ENCODE results near the gene PFKL.

The PFKL gene

DNA sequence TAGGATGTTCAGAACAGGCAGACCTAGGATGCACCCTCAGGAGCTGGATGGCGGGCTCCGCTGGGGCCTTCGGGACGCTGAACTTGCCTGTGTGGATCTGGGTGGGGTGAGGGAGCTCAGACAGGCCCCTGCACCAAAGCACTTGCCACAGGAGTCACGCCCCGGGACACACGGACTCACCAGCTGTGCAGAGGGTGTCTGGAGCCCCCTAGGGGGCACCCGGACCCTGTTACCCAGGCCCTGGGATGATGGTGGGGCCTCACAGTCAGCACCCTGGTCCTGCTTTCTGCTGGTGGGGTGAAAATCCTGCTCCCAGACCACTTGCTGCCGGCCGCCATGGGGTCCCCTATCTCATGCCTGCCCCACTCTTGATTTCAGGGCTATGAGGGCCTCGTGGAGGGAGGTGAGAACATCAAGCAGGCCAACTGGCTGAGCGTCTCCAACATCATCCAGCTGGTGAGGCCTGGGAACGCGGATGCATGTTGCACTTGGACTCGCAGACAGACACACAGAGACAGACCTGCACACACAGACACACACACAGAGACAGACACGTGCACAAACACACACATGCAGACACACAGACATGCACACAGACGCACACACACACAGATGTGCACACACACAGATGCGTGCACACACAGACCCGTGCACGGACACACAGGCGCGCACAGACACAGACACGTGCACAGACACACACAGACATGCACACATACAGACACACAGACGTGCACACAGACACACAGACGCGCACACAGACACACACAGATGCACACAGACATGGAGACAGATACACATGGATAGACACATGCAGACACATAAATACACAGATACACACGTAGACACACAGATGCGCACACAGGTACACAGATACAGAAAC, 11.0 kb downstream of the PFKL start:
- Histone ChIP-seq H3K9ac (ENCODE audit: low read depth, low read length) (no peak overlapping the region), H3K27me3 (ENCODE audit: insufficient read depth, low read length) (no peaks in the 10 kb centered on the region), H3K4me1 (ENCODE audit: insufficient read depth, low read length) (no peaks in the 10 kb centered on the region), H3K4me3 (ENCODE audit: low read length) (no peak overlapping the region), H3K36me3 (ENCODE audit: insufficient read depth, low read depth, low read length) (peaks cover 16% of the 10 kb centered on the region), H3K27ac (ENCODE audit: low read length) (no peak overlapping the region), H3K9me3 (ENCODE audit: insufficient read depth, low read depth, low read length) (no peaks in the 10 kb centered on the region)

DNA sequence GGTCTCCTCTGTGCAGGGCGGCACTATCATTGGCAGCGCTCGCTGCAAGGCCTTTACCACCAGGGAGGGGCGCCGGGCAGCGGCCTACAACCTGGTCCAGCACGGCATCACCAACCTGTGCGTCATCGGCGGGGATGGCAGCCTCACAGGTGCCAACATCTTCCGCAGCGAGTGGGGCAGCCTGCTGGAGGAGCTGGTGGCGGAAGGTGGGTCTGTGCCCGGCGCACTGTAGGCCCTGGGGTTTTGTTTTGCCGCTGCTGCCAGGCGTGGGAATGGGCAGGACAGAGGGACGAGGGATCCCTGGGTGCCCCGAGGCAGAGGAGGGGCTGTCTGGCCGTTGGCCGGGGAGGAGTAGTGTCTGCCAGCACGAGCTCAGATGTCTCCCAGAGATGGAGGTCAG, 12.2 kb downstream of the PFKL start:
- Histone ChIP-seq H3K9me3 (ENCODE audit: insufficient read depth, low read depth, low read length) (no peaks in the 10 kb centered on the region), H3K36me3 (ENCODE audit: insufficient read depth, low read depth, low read length) (peaks cover 20% of the 10 kb centered on the region), H3K4me1 (ENCODE audit: insufficient read depth, low read length) (no peaks in the 10 kb centered on the region), H3K27me3 (ENCODE audit: insufficient read depth, low read length) (no peaks in the 10 kb centered on the region), H3K9ac (ENCODE audit: low read depth, low read length) (no peak overlapping the region), H3K4me3 (ENCODE audit: low read length) (no peak overlapping the region), H3K27ac (ENCODE audit: low read length) (no peak overlapping the region)

DNA sequence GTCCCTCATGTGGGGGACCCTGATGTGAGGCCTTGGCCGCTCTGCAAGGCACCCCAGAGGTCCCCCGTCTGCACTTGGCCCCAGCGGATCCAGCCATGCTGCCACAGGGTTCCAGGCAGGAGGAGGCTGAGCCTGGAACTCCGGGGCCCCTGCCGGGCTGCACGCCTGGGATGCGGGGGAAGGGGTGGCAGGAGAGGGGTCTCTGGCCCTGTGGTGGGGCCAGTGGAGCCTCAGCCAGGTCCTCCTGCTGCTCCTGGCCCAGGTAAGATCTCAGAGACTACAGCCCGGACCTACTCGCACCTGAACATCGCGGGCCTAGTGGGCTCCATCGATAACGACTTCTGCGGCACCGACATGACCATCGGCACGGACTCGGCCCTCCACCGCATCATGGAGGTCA, 12.9 kb downstream of the PFKL start:
- H3K27ac ChIP-seq (ENCODE audit: low read length): no peak overlapping the region
- no peaks in the 10 kb centered on the region for H3K27me3 ChIP-seq (ENCODE audit: insufficient read depth, low read length)
- no peaks in the 10 kb centered on the region for H3K4me1 ChIP-seq (ENCODE audit: insufficient read depth, low read length)
- H3K36me3 ChIP-seq (ENCODE audit: insufficient read depth, low read depth, low read length): peaks cover 20% of the 10 kb centered on the region
- no peak overlapping the region for H3K4me3 ChIP-seq (ENCODE audit: low read length)
- H3K9ac ChIP-seq (ENCODE audit: low read depth, low read length): no peak overlapping the region
- no peaks in the 10 kb centered on the region for H3K9me3 ChIP-seq (ENCODE audit: insufficient read depth, low read depth, low read length)

DNA sequence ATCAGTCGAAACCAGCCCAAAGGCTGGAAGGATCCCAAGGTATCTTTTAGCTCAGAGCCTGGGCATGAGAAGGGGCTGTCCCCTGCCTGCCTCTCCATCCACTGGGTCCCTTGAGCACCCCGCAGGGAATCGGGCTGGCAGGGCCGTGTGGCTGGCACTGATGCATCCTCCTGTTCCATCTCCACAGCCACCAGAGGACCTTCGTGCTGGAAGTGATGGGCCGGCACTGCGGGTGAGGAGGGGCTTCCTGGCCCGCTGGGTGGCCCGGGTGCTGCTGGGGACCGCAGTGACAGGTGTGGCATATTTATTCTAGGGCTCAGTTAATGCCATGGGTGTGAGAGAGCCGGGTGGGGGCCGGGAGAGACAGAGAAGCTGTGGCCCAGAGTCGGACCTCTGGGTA, 13.6 kb downstream of the PFKL start:
- H3K4me1 ChIP-seq (ENCODE audit: insufficient read depth, low read length): no peaks in the 10 kb centered on the region
- no peaks in the 10 kb centered on the region for H3K27me3 ChIP-seq (ENCODE audit: insufficient read depth, low read length)
- no peak overlapping the region for H3K27ac ChIP-seq (ENCODE audit: low read length)
- H3K9me3 ChIP-seq (ENCODE audit: insufficient read depth, low read depth, low read length): no peaks in the 10 kb centered on the region
- no peak overlapping the region for H3K9ac ChIP-seq (ENCODE audit: low read depth, low read length)
- H3K4me3 ChIP-seq (ENCODE audit: low read length): no peak overlapping the region
- H3K36me3 ChIP-seq (ENCODE audit: insufficient read depth, low read depth, low read length): peaks cover 20% of the 10 kb centered on the region

DNA sequence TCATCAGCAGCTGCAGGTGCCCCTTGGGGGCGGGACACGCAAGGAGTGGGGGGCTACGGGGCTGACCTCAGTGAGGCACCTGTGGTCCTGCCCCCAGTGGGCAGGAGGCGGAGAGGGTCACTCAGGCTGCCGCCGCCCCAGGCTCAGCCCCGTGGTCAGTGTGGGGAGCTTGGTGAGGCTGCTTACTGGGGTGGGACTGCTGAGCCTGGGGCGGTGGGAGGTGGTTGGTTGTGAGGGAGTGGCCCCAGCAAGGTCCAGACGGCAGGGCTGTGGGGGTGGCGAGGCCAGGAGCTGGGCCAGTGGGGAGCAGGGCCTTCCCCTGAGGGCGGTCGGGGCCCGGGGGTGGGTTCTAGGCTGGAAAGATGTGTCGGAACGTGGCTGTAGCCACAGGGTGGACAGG, 14.3 kb downstream of the PFKL start:
- H3K9me3 ChIP-seq (ENCODE audit: insufficient read depth, low read depth, low read length): no peaks in the 10 kb centered on the region
- H3K27me3 ChIP-seq (ENCODE audit: insufficient read depth, low read length): no peaks in the 10 kb centered on the region
- H3K4me3 ChIP-seq (ENCODE audit: low read length): no peak overlapping the region
- no peaks in the 10 kb centered on the region for H3K4me1 ChIP-seq (ENCODE audit: insufficient read depth, low read length)
- H3K27ac ChIP-seq (ENCODE audit: low read length): no peak overlapping the region
- H3K9ac ChIP-seq (ENCODE audit: low read depth, low read length): no peak overlapping the region
- H3K36me3 ChIP-seq (ENCODE audit: insufficient read depth, low read depth, low read length): peaks cover 20% of the 10 kb centered on the region

DNA sequence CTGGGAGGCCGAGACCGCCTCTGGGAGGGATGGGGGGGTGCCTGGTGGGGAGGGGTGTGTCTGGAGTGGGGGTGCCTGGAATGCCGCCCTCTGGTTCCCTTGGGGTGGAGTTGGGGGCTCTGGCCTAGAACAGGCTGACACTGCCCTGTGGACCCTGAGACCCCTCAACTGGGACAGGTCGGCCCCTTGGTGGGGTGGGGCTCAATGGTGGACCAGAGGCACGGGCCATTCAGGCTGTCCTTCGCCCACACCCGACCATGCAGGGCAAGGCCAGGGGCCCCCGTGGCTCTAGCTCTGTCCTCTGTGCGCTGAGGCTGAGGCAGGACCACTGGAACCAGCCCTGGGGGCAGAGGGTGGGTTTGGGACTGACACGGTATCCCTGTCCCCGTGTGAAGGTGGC, 14.7 kb downstream of the PFKL start:
- Histone ChIP-seq H3K27me3 (ENCODE audit: insufficient read depth, low read length) (no peaks in the 10 kb centered on the region), H3K9me3 (ENCODE audit: insufficient read depth, low read depth, low read length) (no peaks in the 10 kb centered on the region), H3K27ac (ENCODE audit: low read length) (no peak overlapping the region), H3K9ac (ENCODE audit: low read depth, low read length) (no peak overlapping the region), H3K36me3 (ENCODE audit: insufficient read depth, low read depth, low read length) (peaks cover 20% of the 10 kb centered on the region), H3K4me3 (ENCODE audit: low read length) (no peak overlapping the region), H3K4me1 (ENCODE audit: insufficient read depth, low read length) (no peaks in the 10 kb centered on the region)

DNA sequence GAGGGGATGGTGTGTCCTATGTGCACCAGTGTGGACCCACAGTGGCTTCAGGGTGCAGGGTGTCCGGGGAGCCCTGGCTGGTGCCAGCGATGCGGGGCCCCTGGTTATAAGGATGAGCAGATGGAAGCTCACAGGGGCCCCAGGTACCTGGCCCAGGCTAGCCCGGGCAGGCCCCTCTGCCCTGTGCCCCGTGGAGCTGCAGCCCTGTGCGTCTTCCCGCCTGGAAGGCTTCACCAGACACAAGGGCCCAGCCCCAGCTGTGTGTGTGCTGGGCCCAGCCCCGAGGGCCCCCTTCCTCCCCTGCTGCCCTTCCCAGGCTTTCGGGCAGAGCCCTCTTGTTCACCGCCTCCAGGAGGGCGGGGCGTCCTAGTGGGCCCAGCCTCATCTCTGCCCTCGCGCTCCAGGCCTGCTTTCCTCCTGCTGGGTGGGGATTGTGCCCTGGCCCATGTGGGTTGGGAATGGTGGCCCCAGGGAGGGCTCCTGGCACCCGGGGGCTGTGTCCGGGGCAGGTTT, 15.9 kb downstream of the PFKL start:
- H3K27ac ChIP-seq (ENCODE audit: low read length): no peak overlapping the region
- H3K36me3 ChIP-seq (ENCODE audit: insufficient read depth, low read depth, low read length): peaks cover 17% of the 10 kb centered on the region
- no peak overlapping the region for H3K4me3 ChIP-seq (ENCODE audit: low read length)
- no peaks in the 10 kb centered on the region for H3K4me1 ChIP-seq (ENCODE audit: insufficient read depth, low read length)
- no peaks in the 10 kb centered on the region for H3K9me3 ChIP-seq (ENCODE audit: insufficient read depth, low read depth, low read length)
- H3K9ac ChIP-seq (ENCODE audit: low read depth, low read length): no peak overlapping the region
- no peaks in the 10 kb centered on the region for H3K27me3 ChIP-seq (ENCODE audit: insufficient read depth, low read length)

DNA sequence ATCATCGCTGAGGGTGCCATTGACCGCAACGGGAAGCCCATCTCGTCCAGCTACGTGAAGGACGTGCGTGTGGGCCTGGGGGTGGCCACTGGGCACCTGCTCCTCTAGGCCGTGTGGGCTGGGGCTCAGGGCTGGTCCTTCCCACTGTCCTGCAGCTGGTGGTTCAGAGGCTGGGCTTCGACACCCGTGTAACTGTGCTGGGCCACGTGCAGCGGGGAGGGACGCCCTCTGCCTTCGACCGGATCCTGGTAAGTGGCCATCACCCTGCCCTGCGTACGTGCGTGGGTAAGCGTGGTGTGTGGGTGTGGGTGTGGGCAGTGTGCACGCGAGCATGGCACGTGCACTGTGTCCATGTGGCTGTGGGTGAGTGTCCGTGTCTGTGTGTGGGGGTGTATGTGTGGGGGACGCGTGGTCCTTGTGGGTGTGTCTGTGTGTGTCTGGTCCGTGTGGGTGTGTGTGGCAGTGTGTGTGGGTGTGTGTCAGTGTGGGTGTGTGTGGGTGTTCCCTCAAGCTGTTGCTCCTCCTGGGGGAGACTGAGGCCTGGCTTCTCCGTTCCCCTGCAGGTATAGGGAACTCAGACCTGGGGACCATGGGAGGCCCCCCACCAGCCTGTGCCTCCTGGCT, 16.5 kb downstream of the PFKL start:
- H3K4me1 ChIP-seq (ENCODE audit: insufficient read depth, low read length): no peaks in the 10 kb centered on the region
- no peaks in the 10 kb centered on the region for H3K9me3 ChIP-seq (ENCODE audit: insufficient read depth, low read depth, low read length)
- H3K27ac ChIP-seq (ENCODE audit: low read length): no peak overlapping the region
- H3K9ac ChIP-seq (ENCODE audit: low read depth, low read length): no peak overlapping the region
- no peak overlapping the region for H3K4me3 ChIP-seq (ENCODE audit: low read length)
- H3K27me3 ChIP-seq (ENCODE audit: insufficient read depth, low read length): no peaks in the 10 kb centered on the region
- H3K36me3 ChIP-seq (ENCODE audit: insufficient read depth, low read depth, low read length): peaks cover 11% of the 10 kb centered on the region

DNA sequence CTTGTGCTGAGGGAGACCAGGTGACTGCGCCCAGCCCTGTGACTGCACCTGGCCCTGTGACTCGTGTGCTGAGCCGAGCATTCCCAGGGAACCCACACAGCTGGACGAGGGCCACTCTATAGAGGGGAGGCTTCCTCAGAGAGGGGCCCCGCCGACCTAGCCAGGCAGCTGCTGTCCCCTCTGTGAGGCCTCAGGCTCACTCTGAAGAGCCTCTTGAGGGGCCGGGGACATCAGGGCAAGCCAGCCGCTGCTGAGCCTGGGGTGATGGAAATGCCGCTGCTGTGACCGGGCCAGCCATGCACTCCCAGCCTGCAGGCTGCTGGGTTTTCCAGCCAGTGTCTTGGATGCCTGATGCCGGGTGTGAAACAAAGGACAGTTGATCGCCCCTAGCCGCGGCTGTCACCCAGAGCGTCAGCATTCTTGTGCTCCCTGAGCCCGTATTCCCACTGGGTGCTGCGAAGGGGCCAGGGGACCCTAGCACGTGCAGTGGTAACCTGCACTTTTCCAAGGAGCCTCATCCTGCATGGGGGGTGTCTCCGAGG, 17.5 kb downstream of the PFKL start:
- no peak overlapping the region for H3K4me3 ChIP-seq (ENCODE audit: low read length)
- no peaks in the 10 kb centered on the region for H3K9me3 ChIP-seq (ENCODE audit: insufficient read depth, low read depth, low read length)
- no peak overlapping the region for H3K27ac ChIP-seq (ENCODE audit: low read length)
- H3K4me1 ChIP-seq (ENCODE audit: insufficient read depth, low read length): no peaks in the 10 kb centered on the region
- H3K9ac ChIP-seq (ENCODE audit: low read depth, low read length): no peak overlapping the region
- no peaks in the 10 kb centered on the region for H3K27me3 ChIP-seq (ENCODE audit: insufficient read depth, low read length)
- peaks cover 4% of the 10 kb centered on the region; the same call in 1 of the 2 replicates for H3K36me3 ChIP-seq (ENCODE audit: insufficient read depth, low read depth, low read length)

DNA sequence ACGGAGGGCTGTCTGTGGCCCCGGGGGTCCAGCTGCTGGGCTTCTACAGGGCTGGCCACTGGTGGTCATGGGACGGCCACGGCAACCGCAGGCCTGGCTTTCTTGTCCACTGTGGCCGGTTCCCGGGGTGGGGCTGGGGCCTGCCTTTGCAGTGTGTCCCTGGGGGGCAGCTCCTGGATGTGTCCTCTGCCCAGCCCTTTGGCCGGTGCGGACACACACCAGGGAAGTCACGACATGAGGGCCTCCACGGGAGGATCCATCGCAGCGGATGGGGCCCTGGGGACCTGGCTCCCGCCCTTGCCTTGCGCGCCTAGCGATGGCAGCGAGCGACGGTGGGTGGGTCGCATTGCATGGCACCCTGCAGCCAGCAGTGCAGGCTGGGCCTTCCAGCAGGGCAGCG, 18.0 kb downstream of the PFKL start:
- no peaks in the 10 kb centered on the region for H3K9me3 ChIP-seq (ENCODE audit: insufficient read depth, low read depth, low read length)
- H3K36me3 ChIP-seq (ENCODE audit: insufficient read depth, low read depth, low read length): peaks cover 4% of the 10 kb centered on the region; the same call in 1 of the 2 replicates
- H3K27me3 ChIP-seq (ENCODE audit: insufficient read depth, low read length): no peaks in the 10 kb centered on the region
- H3K9ac ChIP-seq (ENCODE audit: low read depth, low read length): no peak overlapping the region
- H3K4me1 ChIP-seq (ENCODE audit: insufficient read depth, low read length): no peaks in the 10 kb centered on the region
- no peak overlapping the region for H3K4me3 ChIP-seq (ENCODE audit: low read length)
- no peak overlapping the region for H3K27ac ChIP-seq (ENCODE audit: low read length)

DNA sequence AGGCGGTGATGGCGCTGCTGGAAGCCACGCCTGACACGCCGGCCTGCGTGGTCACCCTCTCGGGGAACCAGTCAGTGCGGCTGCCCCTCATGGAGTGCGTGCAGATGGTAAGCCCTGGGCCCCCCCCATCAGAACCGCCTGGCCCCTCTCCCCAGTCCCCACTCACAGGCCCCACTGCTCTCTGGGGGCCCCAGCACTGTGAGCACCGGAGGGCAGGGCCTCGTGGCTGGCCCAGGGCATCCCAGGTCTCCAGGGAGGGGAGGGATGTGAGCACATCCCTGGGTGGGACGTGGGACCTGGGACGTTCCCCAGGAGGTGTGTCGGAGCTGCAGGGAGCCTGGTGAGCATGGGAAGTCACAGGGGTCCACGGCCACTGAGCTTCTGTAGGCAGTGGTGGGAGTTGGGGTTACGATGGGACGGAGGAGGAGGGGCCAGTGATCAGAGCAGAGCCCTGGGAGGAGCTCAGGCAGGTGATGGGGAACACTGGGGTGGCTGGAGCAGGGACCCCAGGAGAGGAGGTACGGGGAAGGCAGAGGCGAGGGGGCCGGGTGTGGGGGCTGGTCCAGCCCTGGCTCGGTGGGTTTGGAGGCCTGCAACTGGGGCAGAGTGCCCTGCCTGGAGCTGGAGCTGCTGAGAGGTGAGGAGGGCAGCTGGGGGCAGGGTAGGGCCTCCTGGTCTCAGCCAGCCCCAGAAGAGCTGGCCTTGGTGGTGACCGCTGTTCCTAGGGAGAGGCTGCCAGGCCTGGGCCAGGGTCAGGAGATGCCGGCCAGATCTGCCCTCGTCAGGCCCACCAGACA, 18.8 kb downstream of the PFKL start:
- Histone ChIP-seq H3K4me3 (ENCODE audit: low read length) (no peak overlapping the region), H3K4me1 (ENCODE audit: insufficient read depth, low read length) (no peaks in the 10 kb centered on the region), H3K9ac (ENCODE audit: low read depth, low read length) (no peak overlapping the region), H3K27me3 (ENCODE audit: insufficient read depth, low read length) (no peaks in the 10 kb centered on the region), H3K9me3 (ENCODE audit: insufficient read depth, low read depth, low read length) (no peaks in the 10 kb centered on the region), H3K36me3 (ENCODE audit: insufficient read depth, low read depth, low read length) (peaks cover 4% of the 10 kb centered on the region; the same call in 1 of the 2 replicates), H3K27ac (ENCODE audit: low read length) (no peak overlapping the region)

Measured in iPS-20b (cell line).